Effector memory CD8-positive, alpha-beta T cell (primary cell): ENCODE results near the gene TARDBP.
A peak's percentile ranks its signal among the peaks of the same experiment; 100 is the strongest.
"Not testable (repeated sequence)": the region's sequence is repeated elsewhere in the genome, so short reads cannot be mapped to it uniquely, and the experiment has no call there.

Experiments used
- ATAC-seq: fragments of 150-1000 bp; cut with Tn5 transposase; replicated peaks from 2 replicates; pipeline ENCODE4 v1.10.0; 2021; ENCODE audit warnings: mild to moderate bottlenecking, moderate library complexity
- DNase-seq, 3 experiments: peaks; one replicate each; pipeline ENCODE4 v3.0.0; 2021
- H3K27ac Mint-ChIP-seq, 2 donors: one replicate each; pipeline ENCODE4 v1.8.0; 2022; ENCODE audit warnings: mild to moderate bottlenecking in 2 of 2, mixed read lengths in 2 of 2, moderate library complexity in 2 of 2
- H3K27me3 Mint-ChIP-seq, 2 donors: one replicate each; pipeline ENCODE4 v1.8.0; 2022; ENCODE audit warnings: mixed read lengths in 2 of 2
- H3K36me3 Mint-ChIP-seq: one replicate; pipeline ENCODE4 v1.8.0; 2022; ENCODE audit warnings: mild to moderate bottlenecking, moderate library complexity, mixed read lengths; ENCODE audit not compliant: insufficient read depth
- H3K4me1 Mint-ChIP-seq, 2 donors: one replicate each; pipeline ENCODE4 v1.8.0; 2022; ENCODE audit warnings: low read depth in 2 of 2, mixed read lengths in 2 of 2
- H3K4me3 Mint-ChIP-seq, 2 donors: one replicate each; pipeline ENCODE4 v1.8.0; 2022; ENCODE audit warnings: mild to moderate bottlenecking in 2 of 2, mixed read lengths in 2 of 2, moderate library complexity in 2 of 2
- H3K9me3 Mint-ChIP-seq, 2 donors: one replicate each; pipeline ENCODE4 v1.8.0; 2022; ENCODE audit warnings: mixed read lengths in 2 of 2

TARDBP gene

DNA sequence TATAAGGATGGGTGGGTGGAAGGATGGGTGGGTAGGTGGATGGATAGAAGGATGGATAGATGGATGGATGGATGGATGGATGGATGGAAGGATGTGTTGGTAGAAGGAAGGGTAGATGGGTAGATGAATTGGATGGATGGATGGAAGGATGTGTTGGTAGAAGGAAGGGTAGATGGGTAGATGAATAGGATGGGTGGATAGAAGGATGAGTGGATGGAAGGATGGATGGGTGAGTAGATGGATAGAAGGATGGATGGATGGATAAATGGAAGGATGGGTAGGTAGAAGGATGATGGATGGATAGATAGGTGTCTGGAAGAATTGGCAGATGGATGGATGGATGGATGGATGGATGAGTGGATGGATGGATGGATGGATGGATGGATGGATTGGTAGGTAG is 28.6 kb downstream of the TARDBP start:
- no peak for ATAC-seq
- Mint-ChIP-seq H3K4me3 (no peak overlapping the region), H3K9me3 (no peaks in the 10 kb centered on the region), H3K27me3 (no peaks in the 10 kb centered on the region), H3K4me1 (no peaks in the 10 kb centered on the region), H3K36me3 (no peaks in the 10 kb centered on the region), H3K27ac (no peak overlapping the region)
- DNase-seq: no peak

DNA sequence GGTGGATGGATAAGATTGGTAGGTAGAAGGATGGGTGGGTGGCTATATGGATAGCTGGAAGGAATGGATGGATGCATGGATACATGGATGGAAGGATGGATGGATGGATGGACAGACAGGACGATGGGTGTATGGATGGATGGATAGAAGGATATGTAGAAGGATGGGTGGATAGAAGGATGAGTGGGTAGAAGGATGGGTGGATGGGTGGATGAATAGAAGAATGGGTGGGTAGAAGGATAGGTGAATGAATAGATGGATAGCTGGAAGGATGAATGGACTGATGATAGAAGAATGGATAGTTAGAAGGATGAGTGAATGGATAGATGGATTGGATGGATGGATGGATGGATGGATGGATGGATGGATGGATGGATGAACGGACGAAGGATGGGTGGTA is 29.6 kb downstream of the TARDBP start:
- DNase-seq (no peak), ATAC-seq (no peak)
- Mint-ChIP-seq H3K27me3 (no peaks in the 10 kb centered on the region), H3K4me3 (no peak overlapping the region), H3K4me1 (no peaks in the 10 kb centered on the region), H3K9me3 (no peaks in the 10 kb centered on the region), H3K36me3 (no peaks in the 10 kb centered on the region), H3K27ac (no peak overlapping the region)

GRCh38 chr1:11042995-11043874 is 30.8 kb downstream of the TARDBP start:
- Mint-ChIP-seq H3K27ac (no peak overlapping the region), H3K4me1 (no peaks in the 10 kb centered on the region), H3K4me3 (no peak overlapping the region), H3K9me3 (no peaks in the 10 kb centered on the region), H3K36me3 (no peaks in the 10 kb centered on the region), H3K27me3 (no peaks in the 10 kb centered on the region)
- ATAC-seq (no peak), DNase-seq (no peak)

GRCh38 chr1:11044086-11044848 is 31.8 kb downstream of the TARDBP start:
- H3K27me3 Mint-ChIP-seq: no peaks in the 10 kb centered on the region
- no peaks in the 10 kb centered on the region for H3K36me3 Mint-ChIP-seq
- ATAC-seq (no peak), DNase-seq (no peak)
- H3K4me1 Mint-ChIP-seq: no peaks in the 10 kb centered on the region
- no peak overlapping the region for H3K4me3 Mint-ChIP-seq
- no peaks in the 10 kb centered on the region for H3K9me3 Mint-ChIP-seq
- no peak overlapping the region for H3K27ac Mint-ChIP-seq

- DNase-seq (no peak), ATAC-seq (no peak)
- no peaks in the 10 kb centered on the region for H3K27me3 Mint-ChIP-seq
Observed at GRCh38 chr1:11044849-11045427, 32.5 kb downstream of the TARDBP start.

DNA sequence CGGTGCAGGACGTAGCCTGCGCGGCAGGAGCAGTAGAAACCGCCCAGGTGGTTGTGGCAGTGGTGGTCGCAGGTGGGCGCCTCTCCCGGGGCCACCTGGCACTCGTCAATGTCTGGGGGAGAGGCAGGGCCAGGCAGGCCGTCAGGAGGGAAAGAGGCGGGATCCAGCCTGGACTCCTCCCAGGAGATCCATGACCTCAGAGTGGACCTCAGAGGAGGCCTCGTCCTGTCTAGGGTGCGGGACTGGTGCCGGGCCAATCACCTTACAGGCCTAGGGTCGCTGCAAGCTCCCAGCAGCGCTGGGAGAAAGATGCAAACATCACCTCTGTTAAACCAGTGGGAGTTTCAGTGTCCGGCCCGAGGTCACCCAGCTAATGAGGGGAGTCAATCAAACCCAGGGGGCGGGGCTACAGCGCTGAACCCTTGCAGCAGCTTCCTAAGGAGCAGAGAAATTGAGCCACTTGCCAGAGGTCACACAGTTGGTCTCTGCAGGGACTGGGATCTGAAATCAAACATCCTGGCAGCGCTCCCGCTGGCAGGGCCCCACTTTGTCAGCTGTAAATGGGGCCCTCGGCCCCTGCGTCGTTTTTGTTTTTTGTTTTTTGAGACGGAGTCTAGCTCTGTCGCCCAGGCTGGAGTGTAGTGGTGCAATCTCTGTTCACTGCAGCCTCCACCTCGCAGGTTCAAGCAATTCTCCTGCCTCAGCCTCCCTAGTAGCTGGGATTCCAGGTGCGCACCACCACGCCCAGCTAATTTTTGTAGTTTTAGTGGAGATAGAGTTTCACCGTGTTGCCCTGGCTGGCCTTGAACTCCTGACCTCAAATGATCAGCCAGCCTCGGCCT is 33.2 kb downstream of the TARDBP start:
- no peak overlapping the region for H3K27ac Mint-ChIP-seq
- H3K36me3 Mint-ChIP-seq: no peaks in the 10 kb centered on the region
- no peaks in the 10 kb centered on the region for H3K4me1 Mint-ChIP-seq
- H3K9me3 Mint-ChIP-seq: no peaks in the 10 kb centered on the region
- DNase-seq (no peak), ATAC-seq (no peak)
- H3K27me3 Mint-ChIP-seq: no peaks in the 10 kb centered on the region
- no peak overlapping the region for H3K4me3 Mint-ChIP-seq

More at GRCh38 chr1:11044849-11045427, 32.5 kb downstream of the TARDBP start:
- no peak overlapping the region for H3K27ac Mint-ChIP-seq
- no peaks in the 10 kb centered on the region for H3K4me1 Mint-ChIP-seq
- no peaks in the 10 kb centered on the region for H3K36me3 Mint-ChIP-seq
- H3K9me3 Mint-ChIP-seq: no peaks in the 10 kb centered on the region
- H3K4me3 Mint-ChIP-seq: no peak overlapping the region

DNA sequence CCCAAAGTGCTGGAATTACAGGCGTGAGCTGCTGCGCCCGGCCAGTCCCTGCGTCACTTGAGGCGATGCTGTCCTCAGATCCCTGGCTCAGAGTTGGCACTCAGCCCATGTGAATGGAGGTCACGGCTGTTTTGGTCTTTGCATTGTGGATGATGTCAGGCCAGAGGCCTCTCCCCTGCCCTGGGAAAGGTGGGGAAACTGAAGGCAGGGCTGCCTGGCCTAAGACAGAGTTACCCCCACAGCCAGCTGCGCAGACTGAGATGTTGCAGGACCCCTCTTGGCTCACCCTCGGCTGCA is 33.8 kb downstream of the TARDBP start:
- no peaks in the 10 kb centered on the region for H3K9me3 Mint-ChIP-seq
- DNase-seq (no peak), ATAC-seq (no peak)
- no peaks in the 10 kb centered on the region for H3K4me1 Mint-ChIP-seq
- H3K36me3 Mint-ChIP-seq: no peaks in the 10 kb centered on the region
- no peak overlapping the region for H3K27ac Mint-ChIP-seq
- H3K27me3 Mint-ChIP-seq: no peaks in the 10 kb centered on the region
- no peak overlapping the region for H3K4me3 Mint-ChIP-seq

GRCh38 chr1:11046625-11047365 is 34.3 kb downstream of the TARDBP start, which contains the start of gene MASP2:
Gene MASP2 (minus strand): TSS chr1:11047239. CDS start chr1:11047207, 32 bp downstream.
- no peak within 1 kb of the TSS for H3K4me3 Mint-ChIP-seq
- H3K27ac Mint-ChIP-seq: no peak within 1 kb of the TSS
- no peaks in the 10 kb centered on the region for H3K4me1 Mint-ChIP-seq
- no peak for ATAC-seq
- DNase-seq: no peak
- no peaks in the 10 kb centered on the region for H3K36me3 Mint-ChIP-seq
- H3K27me3 Mint-ChIP-seq: no peaks in the 10 kb centered on the region
- H3K9me3 Mint-ChIP-seq: no peaks in the 10 kb centered on the region

DNA sequence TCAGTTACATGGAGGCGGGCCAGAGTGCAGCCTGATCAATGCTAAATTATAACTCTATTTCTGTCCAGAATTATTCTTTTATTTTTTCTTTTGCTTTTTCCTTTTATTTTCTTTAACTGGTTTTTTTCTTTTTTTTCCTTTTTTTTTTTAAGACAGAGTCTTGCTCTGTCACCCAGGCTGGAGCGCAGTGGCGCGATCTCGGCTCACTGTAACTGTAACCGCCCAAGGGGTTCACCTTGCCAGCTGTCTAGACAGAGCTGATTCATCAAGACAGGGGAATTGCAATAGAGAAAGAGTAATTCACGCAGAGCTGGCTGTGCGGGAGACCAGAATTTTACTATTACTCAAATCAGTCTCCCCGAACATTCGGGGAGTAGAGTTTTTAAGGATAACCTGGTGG is 38.7 kb downstream of the TARDBP start:
- not testable (repeated sequence) for H3K27me3 Mint-ChIP-seq, H3K36me3 Mint-ChIP-seq, H3K4me3 Mint-ChIP-seq, DNase-seq, H3K4me1 Mint-ChIP-seq, H3K9me3 Mint-ChIP-seq, ATAC-seq
- peak overlapping the region in 1 of 2 donors; percentile 62 for H3K27ac Mint-ChIP-seq

- H3K4me1 Mint-ChIP-seq: peaks cover 0 to 3% of the 10 kb centered on the region in 2 donors
- no peak for ATAC-seq
- DNase-seq: no peak
- H3K27ac Mint-ChIP-seq: no peak overlapping the region
- H3K36me3 Mint-ChIP-seq: peaks cover 14% of the 10 kb centered on the region
- H3K9me3 Mint-ChIP-seq: no peaks in the 10 kb centered on the region
- H3K4me3 Mint-ChIP-seq: no peak overlapping the region
- H3K27me3 Mint-ChIP-seq: no peaks in the 10 kb centered on the region
Observed at GRCh38 chr1:11051781-11052511, 39.5 kb downstream of the TARDBP start.

DNA sequence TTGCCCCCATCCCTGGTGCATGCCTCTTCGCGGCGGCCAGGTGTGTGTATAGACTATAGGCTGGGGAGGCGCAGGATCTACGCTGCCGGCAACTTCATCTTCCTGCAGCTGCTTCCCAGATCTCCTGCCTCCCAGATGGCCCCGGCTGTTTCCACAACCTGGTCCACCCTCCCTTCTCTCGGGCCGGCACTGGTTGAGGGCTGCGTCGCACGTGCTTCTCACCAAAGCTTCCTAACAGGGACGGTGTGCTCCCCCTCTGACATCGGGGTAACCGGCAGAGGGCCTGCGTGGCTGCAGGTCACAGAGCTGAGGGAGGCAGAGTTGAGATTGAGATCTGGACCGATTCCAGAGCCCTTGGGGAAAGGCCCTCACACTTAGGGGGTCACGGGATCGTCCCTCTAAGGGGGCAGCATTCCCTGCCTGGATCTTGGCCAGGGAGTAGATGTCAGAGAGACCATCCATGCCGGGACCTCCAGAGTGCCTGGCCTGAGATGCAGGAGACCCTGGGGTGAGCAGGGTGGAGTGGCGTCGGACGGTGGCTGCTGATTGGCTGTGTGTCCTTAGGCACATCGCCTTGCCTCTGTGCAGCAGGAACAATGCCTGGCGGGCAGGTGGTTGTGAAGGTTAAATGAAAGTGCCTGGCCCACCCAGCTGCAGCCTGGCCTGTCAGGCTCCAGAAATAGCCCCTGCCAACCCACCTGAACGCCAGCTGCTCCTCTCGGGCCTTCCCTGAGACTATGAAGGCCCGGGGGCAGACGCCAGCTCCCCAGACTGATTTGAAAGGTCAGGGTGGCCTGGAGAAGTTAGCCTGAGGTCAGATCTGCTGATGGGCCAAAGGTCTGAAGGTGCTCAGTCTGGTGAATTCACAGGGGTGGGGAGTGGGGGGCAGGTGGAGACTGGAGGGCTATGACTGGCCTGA is 40.6 kb downstream of the TARDBP start:
- Mint-ChIP-seq H3K4me3 (no peak overlapping the region), H3K27ac (no peak overlapping the region), H3K4me1 (peaks cover 3% of the 10 kb centered on the region in 2 donors), H3K36me3 (peaks cover 18% of the 10 kb centered on the region), H3K9me3 (no peaks in the 10 kb centered on the region), H3K27me3 (no peaks in the 10 kb centered on the region)
- DNase-seq: no peak
- peak; percentile 40 for ATAC-seq
